ENCODE data around the gene ACAT2.

- TF ChIP-seq POLR2A (IDR thresholded peaks at IDR 0.05) (no peak), CTCF (IDR thresholded peaks at IDR 0.05 in 4 of 5, conservative IDR thresholded peaks at IDR 0.05 in 1 of 5) (no peak)
Measured at GRCh38 chr6:159821122-159821521, 59.3 kb downstream of the ACAT2 start.
